Activated CD4-positive, alpha-beta T cell treated with anti-CD3 and anti-CD28 coated beads, Interleukin-10, Interleukin-2, amounts not matched to agents 100 ng/mL and 50 ng/mL, durations not matched to agents 16 hours and 8 hours (primary cell): ENCODE measurements around the gene ELOVL5.

ENCODE experiments used
- DNase-seq: peaks from one replicate; pipeline ENCODE4 v3.0.0-alpha.2; 2020

The ELOVL5 gene

DNA sequence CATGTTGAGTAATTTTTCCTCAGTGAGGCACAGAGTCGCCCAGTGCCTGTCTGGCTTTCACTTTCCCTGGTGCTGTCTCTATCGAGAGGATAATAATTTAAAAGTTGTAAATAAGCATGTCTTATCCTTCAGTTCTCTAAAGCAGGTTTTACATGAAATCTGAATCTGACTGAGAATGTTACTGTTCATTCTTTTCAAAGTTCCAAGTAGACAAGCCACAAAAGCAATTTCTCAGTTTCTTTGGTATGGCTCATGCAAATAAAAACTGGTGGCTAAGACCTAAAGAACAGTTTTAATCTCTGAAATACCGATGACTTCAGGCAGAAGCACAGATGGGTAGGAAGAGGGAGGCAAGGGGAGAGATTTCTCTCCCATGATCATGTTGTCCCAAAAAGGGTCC is 112.5 kb downstream of the ELOVL5 start:
- DNase-seq, result peak; percentile 59

DNA sequence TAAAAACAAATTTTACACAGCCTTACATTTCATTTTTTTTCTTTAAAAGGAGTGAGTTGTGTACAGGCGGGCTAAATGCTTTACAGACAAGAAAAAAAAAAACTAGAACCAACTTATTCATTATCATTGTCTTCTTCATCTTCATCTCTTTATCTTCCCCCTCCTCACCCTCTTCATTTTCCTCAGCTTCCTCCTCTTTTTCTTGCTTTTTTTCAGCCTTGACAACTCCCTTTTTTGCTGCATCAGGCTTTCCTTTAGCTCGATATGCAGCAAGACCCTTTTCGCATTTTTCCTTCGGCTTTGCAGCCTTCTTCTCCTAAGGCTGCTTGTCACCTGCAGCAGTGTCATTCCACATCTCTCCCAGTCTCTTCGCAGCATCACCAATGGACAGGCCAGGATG is 113.2 kb downstream of the ELOVL5 start:
- DNase-seq, result no peak

DNA sequence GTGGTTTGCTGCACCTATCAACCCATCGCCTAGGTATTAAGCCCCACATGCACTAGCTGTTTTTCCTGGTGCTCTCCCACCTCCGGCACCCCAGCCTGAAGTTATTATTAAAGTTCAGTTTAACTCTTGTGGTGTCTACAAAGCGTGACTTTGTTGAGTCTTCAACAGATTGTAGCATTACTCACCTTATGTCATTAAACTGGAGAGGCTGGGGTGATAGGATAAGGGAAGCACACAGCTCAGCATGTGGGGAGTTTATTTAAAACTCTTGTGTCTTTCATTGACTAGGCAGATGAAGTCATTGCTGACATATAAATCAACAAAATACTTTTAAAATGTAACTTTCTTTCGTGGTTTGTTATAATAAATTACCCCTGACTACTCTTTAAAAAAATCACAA is 115.4 kb downstream of the ELOVL5 start:
- no peak for DNase-seq

DNA sequence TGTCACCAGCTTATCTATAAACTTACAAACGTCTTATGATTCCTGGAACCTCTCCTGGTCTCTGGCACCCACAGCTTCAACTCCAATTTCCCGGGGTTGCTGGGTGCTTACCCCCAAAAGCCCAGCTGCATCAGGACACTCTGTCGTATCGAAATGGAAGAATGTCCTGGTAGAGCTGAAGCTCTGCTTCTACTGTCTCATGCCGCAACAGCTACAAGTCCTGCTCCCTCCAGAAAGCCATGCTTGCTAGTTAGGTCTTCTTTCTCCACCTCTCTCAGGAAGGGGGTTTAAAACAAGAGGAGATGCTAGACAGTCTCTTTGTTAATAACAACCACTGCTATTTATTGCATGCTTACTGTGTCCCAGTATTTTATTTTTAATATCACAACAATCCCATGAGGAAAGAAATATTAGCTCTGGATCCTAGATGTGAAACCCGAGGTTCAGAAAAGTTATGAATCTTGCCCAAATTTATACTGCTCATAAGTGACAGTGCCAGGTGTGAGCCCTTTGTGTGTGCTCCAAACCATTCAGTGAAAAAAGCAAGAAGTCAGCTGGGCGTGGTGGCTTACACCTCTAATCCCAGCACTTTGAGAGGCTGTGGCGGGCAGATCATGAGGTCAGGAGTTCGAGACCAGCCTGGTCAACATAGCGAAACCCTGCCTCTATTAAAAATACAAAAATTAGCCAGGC is 117.8 kb downstream of the ELOVL5 start:
- DNase-seq, result no peak

DNA sequence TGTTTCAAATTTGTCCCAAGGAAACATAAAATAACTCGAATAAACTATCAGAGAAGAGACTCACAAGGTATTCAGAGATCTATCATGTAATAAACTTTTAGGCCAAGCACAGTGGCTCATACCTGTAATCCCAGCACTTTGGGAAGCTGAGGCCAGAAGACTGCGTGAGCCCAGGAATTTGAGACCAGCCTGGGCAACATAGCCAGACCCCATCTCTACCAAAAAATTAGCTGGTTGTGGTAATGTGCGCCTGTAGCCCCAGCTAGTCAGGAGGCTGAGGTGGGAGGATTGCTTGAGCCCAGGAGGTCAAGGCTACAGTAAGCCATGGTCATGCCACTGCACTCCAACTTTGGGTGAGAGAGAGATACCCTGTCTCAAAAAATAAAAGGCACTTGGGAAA is 120.9 kb downstream of the ELOVL5 start:
- no peak for DNase-seq

DNA sequence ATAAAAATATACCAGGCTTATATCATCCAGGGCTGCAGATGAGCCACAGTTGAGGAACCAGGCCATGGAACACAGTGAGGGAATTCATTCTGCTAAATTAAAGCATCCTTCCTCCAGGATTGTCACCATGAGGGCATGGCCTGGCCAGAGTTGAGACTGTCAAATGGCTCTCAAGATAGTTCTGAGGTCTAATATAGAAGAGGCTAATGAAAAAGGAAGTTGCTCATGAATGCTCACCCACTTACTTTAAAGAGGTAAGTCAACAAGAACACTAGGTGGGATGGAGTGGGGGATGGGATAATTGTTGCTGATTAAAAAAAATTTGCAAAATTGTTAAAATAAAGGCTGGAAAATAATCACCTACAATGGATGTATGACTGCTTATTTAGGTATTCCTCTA is 128.1 kb downstream of the ELOVL5 start:
- DNase-seq, result no peak
